Cardiac muscle cell (in vitro differentiated cells and primary cell): ENCODE data around the gene CDC45. TPM values are rescaled to one million over a fixed set of nuclear protein-coding genes. Genes with fewer than 3 reads are reported as not detected.

Experiments
- DNase-seq, 2 donors: peaks; one replicate each; pipeline versions ENCODE4 v3.0.0 to v3.0.0-alpha.2; 2010 to 2017; ENCODE audit warnings: low read depth in 1 of 2, low spot score in 1 of 2
- H3K27ac ChIP-seq: fragments of 200-600 bp; sonication (generic); 2 replicates; pipeline ENCODE4 v1.5.1; 2016
- H3K27me3 ChIP-seq: fragments of 200-600 bp; sonication (generic); 2 replicates; pipeline ENCODE4 v1.6.0; 2016; ENCODE audit warnings: control low read depth
- H3K36me3 ChIP-seq: fragments of 200-600 bp; sonication (generic); 2 replicates; pipeline ENCODE4 v1.5.1; 2016; ENCODE audit warnings: control low read depth
- H3K4me1 ChIP-seq: fragments of 200-600 bp; sonication (generic); 2 replicates; pipeline ENCODE4 v1.8.1; 2017; ENCODE audit warnings: low read depth, mild to moderate bottlenecking, mixed run types
- H3K4me3 ChIP-seq: fragments of 200-600 bp; sonication (generic); 2 replicates; pipeline ENCODE4 v1.5.1; 2016; ENCODE audit warnings: mild to moderate bottlenecking
- H3K9me3 ChIP-seq: fragments of 200-600 bp; sonication (generic); 2 replicates; pipeline ENCODE4 v1.5.1; 2017; ENCODE audit warnings: low read depth, mild to moderate bottlenecking, control low read depth
- CTCF ChIP-seq: IDR thresholded peaks from 2 replicates; pipeline ENCODE4 v1.5.1; 2012; ENCODE audit warnings: low read depth, mild to moderate bottlenecking, low read length
- polyA plus RNA-seq: library from polyadenylated mRNA; unstranded; fragments of >200 nt; fragmentation: Nextera tagmentation; extraction: Ambion mirVana; gene quantifications from 2 replicates; pipeline ENCODE4 v1.2.1, GENCODE V29; 2016
- total RNA-seq: library from RNA; depleted of rRNA; stranded (reverse); fragments of >200 nt; gene quantifications from 2 replicates; pipeline ENCODE4 v1.2.3, GENCODE V29; 2016

The CDC45 gene
- total and polyA plus RNA-seq, 2 experiments from 2014 or later, result 7.6 to 15.5 TPM

GRCh38 chr22:19515654-19516377, 36.1 kb downstream of the CDC45 start:
- no peak for TF ChIP-seq CTCF
- no peak for DNase-seq
- no peaks in the 10 kb centered on the region for H3K27me3 ChIP-seq
- H3K9me3 ChIP-seq, result no peaks in the 10 kb centered on the region
- no peaks in the 10 kb centered on the region for H3K4me1 ChIP-seq
- no peaks in the 10 kb centered on the region for H3K36me3 ChIP-seq
- no peak overlapping the region for H3K27ac ChIP-seq
- no peak overlapping the region for H3K4me3 ChIP-seq

GRCh38 chr22:19516378-19517170, 36.9 kb downstream of the CDC45 start:
- no peak for DNase-seq
- H3K36me3 ChIP-seq, result no peaks in the 10 kb centered on the region
- no peak for TF ChIP-seq CTCF
- H3K27ac ChIP-seq, result no peak overlapping the region
- H3K27me3 ChIP-seq, result peaks cover 4% of the 10 kb centered on the region
- H3K4me1 ChIP-seq, result no peaks in the 10 kb centered on the region
- H3K9me3 ChIP-seq, result no peaks in the 10 kb centered on the region
- H3K4me3 ChIP-seq, result no peak overlapping the region

- DNase-seq, result no peak
- Histone ChIP-seq H3K27ac (no peak overlapping the region), H3K9me3 (no peaks in the 10 kb centered on the region), H3K4me1 (no peaks in the 10 kb centered on the region), H3K4me3 (no peak overlapping the region), H3K36me3 (no peaks in the 10 kb centered on the region), H3K27me3 (peaks cover 9% of the 10 kb centered on the region)
- TF ChIP-seq CTCF, result no peak
Observed at GRCh38 chr22:19517171-19517500, 37.4 kb downstream of the CDC45 start.

GRCh38 chr22:19517919-19518611, 38.3 kb downstream of the CDC45 start:
- Histone ChIP-seq H3K27me3 (peaks cover 18% of the 10 kb centered on the region), H3K4me3 (no peak overlapping the region), H3K9me3 (no peaks in the 10 kb centered on the region), H3K36me3 (no peaks in the 10 kb centered on the region), H3K4me1 (no peaks in the 10 kb centered on the region), H3K27ac (no peak overlapping the region)
- no peak for TF ChIP-seq CTCF
- no peak for DNase-seq

- Histone ChIP-seq H3K4me1 (no peaks in the 10 kb centered on the region), H3K36me3 (no peaks in the 10 kb centered on the region), H3K27ac (no peak overlapping the region), H3K27me3 (peaks cover 24% of the 10 kb centered on the region), H3K4me3 (no peak overlapping the region), H3K9me3 (no peaks in the 10 kb centered on the region)
- DNase-seq, result no peak
- TF ChIP-seq CTCF, result no peak
Observed at GRCh38 chr22:19518635-19519034, 38.9 kb downstream of the CDC45 start.
